ENCODE results near the gene GNAI3. TPM values are rescaled to one million over a fixed set of nuclear protein-coding genes. Genes with fewer than 3 reads are reported as not detected.

GNAI3 gene
- total RNA-seq, 2 experiments from 2014 or later = 8.4 TPM

DNA sequence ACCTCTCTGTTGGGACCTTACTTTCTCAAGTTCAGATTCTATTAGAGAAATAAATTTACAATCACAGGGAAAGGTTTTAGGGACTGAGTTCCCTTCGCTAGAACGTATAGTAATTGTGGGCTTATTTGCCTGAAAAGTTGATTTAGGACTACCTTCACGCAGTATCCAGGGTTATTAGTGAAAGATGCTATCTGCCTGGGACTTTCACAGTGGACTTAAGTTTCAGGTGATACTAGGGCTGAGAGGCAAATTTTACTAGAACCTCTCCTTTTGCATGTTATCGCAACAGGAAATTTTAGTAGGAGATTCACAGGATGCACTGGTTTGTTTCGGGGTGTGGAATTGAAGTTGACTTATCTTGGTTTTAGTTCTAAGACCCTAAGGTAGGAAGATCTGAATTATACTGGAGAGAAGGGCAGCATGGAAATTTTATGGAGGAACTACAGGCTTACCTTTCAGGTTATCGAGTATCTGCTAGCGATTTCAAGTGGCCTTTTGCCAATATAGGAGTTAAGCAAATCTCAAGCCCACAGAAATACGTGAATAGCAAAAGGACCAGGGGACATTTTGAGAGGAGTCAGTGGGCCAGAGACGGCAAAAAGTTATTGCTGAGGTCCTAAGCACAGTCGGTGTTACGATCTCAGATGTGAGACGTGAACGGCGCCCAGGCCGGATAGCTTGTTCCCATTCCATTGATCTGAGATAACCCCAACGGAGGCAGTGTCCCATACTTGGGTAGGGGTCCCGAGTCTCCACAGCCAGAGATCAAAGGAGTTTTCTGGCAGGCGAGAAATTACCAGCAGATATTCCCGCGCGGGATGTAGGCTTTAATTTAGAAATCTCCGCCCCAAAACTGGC lies 723 bp upstream of the GNAI3 start:
- no peaks in the 10 kb centered on the region for H3K9me3 Mint-ChIP-seq
- no peaks in the 10 kb centered on the region for H3K36me3 Mint-ChIP-seq
- peaks cover 33% of the 10 kb centered on the region for H3K4me1 Mint-ChIP-seq
- peak overlapping the region; percentile 96 for H3K4me3 Mint-ChIP-seq
- H3K27ac Mint-ChIP-seq = peak overlapping the region; percentile 97
- H3K27me3 Mint-ChIP-seq = no peaks in the 10 kb centered on the region
- peak; percentile 18 for DNase-seq

- Mint-ChIP-seq H3K27ac (no peak overlapping the region), H3K4me1 (peaks cover 58% of the 10 kb centered on the region), H3K4me3 (no peak overlapping the region), H3K27me3 (no peaks in the 10 kb centered on the region), H3K36me3 (peaks cover 15% of the 10 kb centered on the region), H3K9me3 (no peaks in the 10 kb centered on the region)
- DNase-seq = no peak
These were observed 8.1 kb downstream of the GNAI3 start for GRCh38 chr1:109556563-109556962.

GRCh38 chr1:109557520-109557919 lies 9.1 kb downstream of the GNAI3 start:
- no peak for DNase-seq
- no peaks in the 10 kb centered on the region for H3K27me3 Mint-ChIP-seq
- H3K4me3 Mint-ChIP-seq = no peak overlapping the region
- H3K27ac Mint-ChIP-seq = no peak overlapping the region
- peaks cover 15% of the 10 kb centered on the region for H3K36me3 Mint-ChIP-seq
- H3K9me3 Mint-ChIP-seq = no peaks in the 10 kb centered on the region
- H3K4me1 Mint-ChIP-seq = peaks cover 63% of the 10 kb centered on the region

DNA sequence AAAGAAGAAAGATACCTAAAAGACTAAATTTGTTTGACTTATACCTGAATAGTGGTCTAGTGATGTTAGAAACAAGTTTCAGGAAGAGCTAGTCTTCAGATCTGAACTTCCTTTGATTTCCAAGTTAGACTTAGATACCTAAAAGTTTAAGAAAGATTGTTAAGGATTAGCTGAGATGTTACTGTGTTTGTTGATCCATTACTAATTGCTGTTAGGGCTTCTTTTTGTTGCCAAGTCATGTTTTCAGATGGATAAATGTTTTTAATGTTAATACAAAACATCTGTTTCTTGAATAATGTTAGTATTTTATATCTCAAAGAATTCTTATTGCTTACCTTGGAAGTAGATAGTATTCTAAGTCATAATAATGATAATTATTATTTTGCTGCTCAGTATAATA lies 11.6 kb downstream of the GNAI3 start:
- Mint-ChIP-seq H3K9me3 (no peaks in the 10 kb centered on the region), H3K27me3 (no peaks in the 10 kb centered on the region)

GRCh38 chr1:109564194-109564878 lies 15.9 kb downstream of the GNAI3 start:
- Mint-ChIP-seq H3K27me3 (no peaks in the 10 kb centered on the region), H3K4me3 (no peak overlapping the region), H3K36me3 (no peaks in the 10 kb centered on the region), H3K27ac (no peak overlapping the region), H3K9me3 (no peaks in the 10 kb centered on the region), H3K4me1 (peaks cover 55% of the 10 kb centered on the region)
- DNase-seq = no peak

More for the DNA sequence above, 11.6 kb downstream of the GNAI3 start:
- H3K4me3 Mint-ChIP-seq = no peak overlapping the region
- no peak overlapping the region for H3K27ac Mint-ChIP-seq
- H3K36me3 Mint-ChIP-seq = peaks cover 7% of the 10 kb centered on the region
- peaks cover 57% of the 10 kb centered on the region for H3K4me1 Mint-ChIP-seq
- DNase-seq = no peak

DNA sequence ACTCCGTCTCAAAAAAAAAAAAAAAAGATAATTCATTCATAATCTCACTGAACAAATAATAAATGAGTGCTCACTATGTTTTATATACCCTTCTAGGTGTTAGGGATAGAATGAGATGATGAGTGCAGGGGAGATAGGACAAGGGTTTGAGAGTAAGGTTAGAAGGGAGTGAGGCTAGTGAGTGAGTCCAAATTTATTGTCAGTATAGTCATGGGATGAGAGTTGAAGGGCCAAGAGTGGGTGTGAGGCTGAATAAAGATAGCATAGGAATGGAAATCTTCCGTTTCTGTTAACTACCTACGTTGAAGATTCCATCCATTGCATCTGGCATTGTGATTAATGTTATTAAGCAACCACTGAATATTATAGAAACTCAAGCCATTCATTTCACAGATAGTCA lies 16.8 kb downstream of the GNAI3 start:
- Mint-ChIP-seq H3K4me3 (no peak overlapping the region), H3K4me1 (peaks cover 48% of the 10 kb centered on the region), H3K9me3 (no peaks in the 10 kb centered on the region), H3K27ac (no peak overlapping the region), H3K36me3 (no peaks in the 10 kb centered on the region), H3K27me3 (no peaks in the 10 kb centered on the region)
- DNase-seq = no peak

GRCh38 chr1:109566982-109567381 lies 18.6 kb downstream of the GNAI3 start:
- H3K27me3 Mint-ChIP-seq = no peaks in the 10 kb centered on the region
- H3K36me3 Mint-ChIP-seq = no peaks in the 10 kb centered on the region
- H3K4me3 Mint-ChIP-seq = no peak overlapping the region
- DNase-seq = no peak
- H3K9me3 Mint-ChIP-seq = no peaks in the 10 kb centered on the region
- no peak overlapping the region for H3K27ac Mint-ChIP-seq
- peaks cover 35% of the 10 kb centered on the region for H3K4me1 Mint-ChIP-seq

DNA sequence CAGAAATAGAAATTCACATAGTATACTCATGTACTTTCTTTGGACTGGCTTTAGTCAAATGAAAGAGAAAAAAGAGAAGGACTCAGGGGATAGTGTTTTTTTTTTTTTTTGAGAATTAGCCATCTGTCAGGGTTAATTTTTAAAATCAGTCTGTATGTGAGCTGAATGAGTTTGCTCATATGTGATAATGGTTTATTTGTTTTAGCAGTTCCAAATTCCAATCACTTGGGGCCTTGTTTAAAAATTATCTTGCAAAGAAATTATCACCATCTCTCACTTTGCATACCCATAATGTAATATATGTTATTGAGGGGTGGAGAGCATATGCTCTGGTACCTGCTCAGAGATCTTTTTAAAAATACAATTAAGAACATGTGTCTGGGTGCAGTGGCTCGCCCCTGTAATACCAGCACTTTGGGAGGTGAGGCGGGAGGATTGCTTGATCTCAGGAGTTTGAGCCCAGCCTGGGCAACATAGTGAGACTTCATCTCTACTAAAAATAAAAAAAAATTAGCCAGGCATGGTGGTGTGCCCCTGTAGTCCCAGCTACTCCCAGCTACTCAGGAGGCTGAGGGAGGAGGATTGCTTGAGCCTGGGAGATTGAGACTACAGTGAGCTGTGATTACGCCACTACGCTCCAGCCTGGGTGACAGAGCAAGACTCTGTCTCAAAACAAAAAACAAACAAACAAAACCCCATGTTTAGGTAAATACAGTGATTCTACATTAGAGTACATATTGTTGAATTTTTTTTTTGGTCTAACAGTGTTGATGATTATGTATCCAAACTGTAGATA lies 19.7 kb downstream of the GNAI3 start:
- Mint-ChIP-seq H3K27ac (no peak overlapping the region), H3K36me3 (no peaks in the 10 kb centered on the region), H3K9me3 (no peaks in the 10 kb centered on the region), H3K4me3 (no peak overlapping the region), H3K4me1 (peaks cover 38% of the 10 kb centered on the region), H3K27me3 (no peaks in the 10 kb centered on the region)
- no peak for DNase-seq

- Mint-ChIP-seq H3K36me3 (no peaks in the 10 kb centered on the region), H3K9me3 (no peaks in the 10 kb centered on the region), H3K27me3 (no peaks in the 10 kb centered on the region), H3K27ac (no peak overlapping the region), H3K4me3 (no peak overlapping the region), H3K4me1 (peaks cover 33% of the 10 kb centered on the region)
- no peak for DNase-seq
These were observed 20.9 kb downstream of the GNAI3 start for GRCh38 chr1:109569323-109569722.

DNA sequence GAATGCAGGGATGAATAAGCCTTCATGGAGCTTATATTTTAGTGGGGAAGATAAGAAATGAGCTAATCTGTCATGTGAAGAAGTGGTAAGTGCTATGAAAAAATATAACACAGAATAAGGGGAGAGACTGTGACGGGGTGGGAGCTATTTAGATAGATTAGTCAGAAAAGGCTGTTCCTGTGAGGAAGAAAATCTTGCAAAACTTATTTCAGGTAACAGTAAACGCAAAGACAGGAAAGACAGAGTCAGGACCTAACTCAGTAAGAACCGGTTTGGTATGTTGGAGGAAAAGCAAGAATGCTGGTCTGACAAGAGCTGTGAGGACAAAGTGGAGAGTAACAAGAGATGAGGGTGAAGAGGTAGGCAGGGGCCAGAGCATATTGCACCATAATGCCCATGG lies 22.0 kb downstream of the GNAI3 start:
- H3K4me1 Mint-ChIP-seq = peaks cover 28% of the 10 kb centered on the region
- H3K36me3 Mint-ChIP-seq = no peaks in the 10 kb centered on the region
- H3K27me3 Mint-ChIP-seq = no peaks in the 10 kb centered on the region
- no peak overlapping the region for H3K27ac Mint-ChIP-seq
- no peaks in the 10 kb centered on the region for H3K9me3 Mint-ChIP-seq
- no peak overlapping the region for H3K4me3 Mint-ChIP-seq
- DNase-seq = no peak

- Mint-ChIP-seq H3K27ac (no peak overlapping the region), H3K9me3 (no peaks in the 10 kb centered on the region), H3K4me3 (no peak overlapping the region), H3K4me1 (peaks cover 11% of the 10 kb centered on the region), H3K27me3 (no peaks in the 10 kb centered on the region), H3K36me3 (peaks cover 1% of the 10 kb centered on the region)
- no peak for DNase-seq
These were observed 25.4 kb downstream of the GNAI3 start for GRCh38 chr1:109573785-109574184.

GRCh38 chr1:109578947-109579443 lies 30.6 kb downstream of the GNAI3 start:
- Mint-ChIP-seq H3K4me3 (no peak overlapping the region), H3K4me1 (peaks cover 4% of the 10 kb centered on the region), H3K36me3 (peaks cover 3% of the 10 kb centered on the region), H3K27me3 (no peaks in the 10 kb centered on the region), H3K9me3 (no peaks in the 10 kb centered on the region), H3K27ac (no peak overlapping the region)
- DNase-seq = no peak

DNA sequence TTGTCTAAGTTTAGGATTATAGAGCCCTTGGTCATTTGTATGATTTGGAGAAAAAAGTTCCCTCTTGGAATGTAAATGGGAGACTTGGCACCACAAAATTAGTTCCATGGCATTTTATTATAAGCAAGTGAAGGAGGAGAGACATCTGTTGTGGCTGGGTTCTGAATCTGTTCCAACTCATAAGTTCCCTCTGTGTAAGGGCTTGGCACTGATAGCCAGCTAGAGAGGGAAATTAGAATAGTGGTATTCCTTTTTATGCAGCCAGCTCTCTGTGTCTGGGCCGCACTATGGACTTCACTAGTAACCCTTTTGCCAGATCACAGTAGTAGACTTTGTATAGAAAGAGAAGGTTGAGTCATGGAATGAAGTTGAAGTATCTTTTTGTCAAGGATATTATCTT lies 31.1 kb downstream of the GNAI3 start:
- H3K27ac Mint-ChIP-seq = no peak overlapping the region
- H3K36me3 Mint-ChIP-seq = peaks cover 3% of the 10 kb centered on the region
- H3K4me3 Mint-ChIP-seq = no peak overlapping the region
- DNase-seq = no peak
- H3K4me1 Mint-ChIP-seq = peaks cover 4% of the 10 kb centered on the region
- H3K9me3 Mint-ChIP-seq = no peaks in the 10 kb centered on the region
- H3K27me3 Mint-ChIP-seq = no peaks in the 10 kb centered on the region

- H3K27ac Mint-ChIP-seq = no peak overlapping the region
- no peak overlapping the region for H3K4me3 Mint-ChIP-seq
- peaks cover 2% of the 10 kb centered on the region for H3K36me3 Mint-ChIP-seq
- no peak for DNase-seq
- H3K4me1 Mint-ChIP-seq = peaks cover 4% of the 10 kb centered on the region
- no peaks in the 10 kb centered on the region for H3K9me3 Mint-ChIP-seq
- no peaks in the 10 kb centered on the region for H3K27me3 Mint-ChIP-seq
These were observed 33.6 kb downstream of the GNAI3 start for GRCh38 chr1:109582021-109582420.

DNA sequence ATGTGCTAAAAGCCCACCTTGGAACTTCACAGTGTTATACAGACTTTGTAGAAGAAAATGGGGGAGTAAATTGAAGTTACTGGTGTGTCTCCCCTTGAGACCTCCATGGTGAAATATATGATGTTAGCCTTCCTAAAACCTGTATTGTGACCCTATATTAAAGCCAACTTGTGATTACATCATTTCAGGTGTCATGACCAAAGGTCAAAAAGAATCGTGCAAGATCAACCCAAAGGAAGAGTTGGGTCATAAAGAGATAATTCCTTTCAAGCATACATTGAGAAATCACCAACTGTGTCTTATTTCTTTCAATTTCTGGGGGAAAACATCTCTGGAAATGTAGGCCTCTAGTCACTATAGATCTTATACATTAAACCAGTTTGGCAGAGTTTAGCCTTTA lies 36.4 kb downstream of the GNAI3 start:
- Mint-ChIP-seq H3K4me3 (no peak overlapping the region), H3K9me3 (no peaks in the 10 kb centered on the region), H3K27ac (no peak overlapping the region), H3K4me1 (no peaks in the 10 kb centered on the region), H3K36me3 (peaks cover 9% of the 10 kb centered on the region), H3K27me3 (no peaks in the 10 kb centered on the region)
- DNase-seq = no peak

Data from activated naive CD8-positive, alpha-beta T cell treated with anti-CD3 and anti-CD28 coated beads for 36 hours (primary cell).